Natural killer cell (primary cell): ENCODE measurements around the gene AHSG. TPM values are rescaled to one million over a fixed set of nuclear protein-coding genes. Genes with fewer than 3 reads are reported as not detected.

Experiments
- ATAC-seq, 3 donors: fragments of 150-1000 bp in 2 of 3; fragments of 200-7000 bp in 1 of 3; cut with Tn5 transposase; 1 replicate in 1 of 3; 2 replicates in 2 of 3; pipeline ENCODE4 v1.10.0; 2021; ENCODE audit warnings: mild to moderate bottlenecking in 2 of 3, moderate library complexity in 2 of 3
- DNase-seq, 2 donors: peaks; one replicate each; pipeline versions ENCODE4 v3.0.0 to v3.0.0-alpha.2; 2013 to 2021; ENCODE audit warnings: mixed read lengths in 1 of 2
- H3K27ac ChIP-seq: one replicate; pipeline ENCODE4 v1.5.1; 2013; ENCODE audit warnings: mild to moderate bottlenecking, low read length
- H3K27me3 ChIP-seq: one replicate; pipeline ENCODE4 v1.6.1; 2013; ENCODE audit warnings: low read length; ENCODE audit not compliant: control insufficient read depth, insufficient read depth
- H3K36me3 ChIP-seq: one replicate; pipeline ENCODE4 v1.6.1; 2013; ENCODE audit warnings: low read length; ENCODE audit not compliant: control insufficient read depth, insufficient read depth
- H3K4me1 ChIP-seq: one replicate; pipeline ENCODE4 v1.6.1; 2013; ENCODE audit warnings: low read length; ENCODE audit not compliant: control insufficient read depth, insufficient read depth
- H3K4me3 ChIP-seq: one replicate; pipeline ENCODE4 v1.5.1; 2013; ENCODE audit warnings: low read length
- H3K9me3 ChIP-seq: one replicate; pipeline ENCODE4 v1.6.1; 2013; ENCODE audit warnings: low read length; ENCODE audit not compliant: control insufficient read depth, insufficient read depth
- H3K27ac Mint-ChIP-seq, 2 donors: one replicate each; pipeline ENCODE4 v1.8.0; 2022; ENCODE audit warnings: mild to moderate bottlenecking in 2 of 2, mixed read lengths in 2 of 2, moderate library complexity in 1 of 2
- H3K27me3 Mint-ChIP-seq, 2 donors: one replicate each; pipeline ENCODE4 v1.8.0; 2022; ENCODE audit warnings: low read depth in 2 of 2, mixed read lengths in 2 of 2
- H3K36me3 Mint-ChIP-seq: one replicate; pipeline ENCODE4 v1.8.0; 2022; ENCODE audit warnings: mixed read lengths
- H3K4me1 Mint-ChIP-seq, 2 donors: one replicate each; pipeline ENCODE4 v1.8.0; 2022; ENCODE audit warnings: mixed read lengths in 2 of 2
- H3K4me3 Mint-ChIP-seq: one replicate; pipeline ENCODE4 v1.8.0; 2022; ENCODE audit warnings: mild to moderate bottlenecking, moderate library complexity, mixed read lengths
- H3K9me3 Mint-ChIP-seq, 2 donors: one replicate each; pipeline ENCODE4 v1.8.0; 2022; ENCODE audit warnings: mixed read lengths in 2 of 2
- WGBS: methylation state at CpG from one replicate; pipeline ENCODE4 v1.1.7; 2013; ENCODE audit warnings: missing lambda C conversion rate; ENCODE audit not compliant: insufficient coverage; 5-methylcytosine and 5-hydroxymethylcytosine counted together
- intact Hi-C: fragments of 100-400 bp; cut with micrococcal nuclease; formaldehyde crosslinking; loops from one replicate; pipeline ENCODE4 v1.14.2; 2022
- total RNA-seq, 4 donors: library from RNA; stranded (reverse); fragments of 120-200 nt in 1 of 4; gene quantifications; one replicate each; pipeline versions ENCODE4 v1.2.3 to v1.2.4, GENCODE V29; 2013 to 2022
- TF ChIP-seq, protein P1 (sequence below): fragments of 200-600 bp; IDR thresholded peaks from one replicate; pipeline ENCODE4 v1.8.0; 2022; ENCODE audit warnings: antibody characterized with exemption

The AHSG gene
- total RNA-seq, 3 donors from 2014 or later (not counting 1 experiment from before 2014, with no cell fraction given): not detected

DNA sequence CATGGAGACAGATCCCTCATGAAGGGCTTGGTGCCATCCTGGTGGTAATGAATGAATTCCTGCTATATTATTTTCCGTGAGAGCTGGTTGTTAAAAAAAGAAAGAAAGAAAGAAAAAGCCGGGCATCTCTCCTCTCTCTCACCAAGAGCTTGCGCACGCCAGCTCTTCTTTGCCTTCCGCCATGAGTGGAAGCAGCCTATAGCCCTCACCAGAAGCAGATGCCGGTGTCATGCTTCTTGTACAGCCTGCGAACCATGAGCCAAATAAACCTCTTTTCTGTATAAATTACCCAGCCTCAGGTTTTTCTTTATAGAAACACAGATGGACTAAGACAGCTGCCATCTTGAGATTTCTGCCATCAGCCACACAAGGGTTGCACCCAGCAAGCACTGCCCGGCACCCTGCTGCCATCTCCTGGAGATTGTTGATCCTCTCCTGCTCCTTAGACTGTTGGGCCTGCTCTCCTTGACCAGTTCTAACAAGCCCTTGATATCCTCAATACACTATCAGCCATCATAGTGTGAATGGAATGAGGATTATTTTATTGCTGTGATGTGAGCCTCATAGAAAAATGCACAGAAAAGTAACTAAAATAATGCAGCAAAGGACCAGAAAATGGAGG is 3.5 kb upstream of the AHSG start:
- Mint-ChIP-seq H3K36me3 (no peaks in the 10 kb centered on the region), H3K27me3 (peaks cover 13 to 36% of the 10 kb centered on the region in 2 donors)

DNA sequence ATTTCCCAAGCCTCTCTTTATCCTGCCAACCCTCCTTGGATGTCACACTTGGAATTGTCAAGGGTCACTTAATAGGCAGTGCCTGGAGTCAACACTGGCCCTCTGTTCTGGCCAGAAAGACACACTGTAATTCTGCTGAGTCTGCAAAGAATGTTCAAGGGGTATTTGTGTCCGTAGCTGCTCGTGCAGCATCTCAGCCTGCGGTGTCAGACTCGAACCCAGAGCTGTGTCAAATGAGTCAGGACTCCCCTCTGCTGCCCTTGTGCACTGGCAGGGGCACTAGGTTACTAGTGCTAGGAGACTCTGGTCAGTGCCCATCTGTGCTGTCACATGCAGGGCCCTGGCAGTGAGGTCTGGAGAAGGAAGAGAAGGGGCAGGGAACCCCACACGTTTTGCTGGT is 795 bp upstream of the AHSG start:
- no peaks in the 10 kb centered on the region for H3K36me3 ChIP-seq
- no peak overlapping the region for H3K4me3 ChIP-seq
- TF ChIP-seq, protein P1, sequence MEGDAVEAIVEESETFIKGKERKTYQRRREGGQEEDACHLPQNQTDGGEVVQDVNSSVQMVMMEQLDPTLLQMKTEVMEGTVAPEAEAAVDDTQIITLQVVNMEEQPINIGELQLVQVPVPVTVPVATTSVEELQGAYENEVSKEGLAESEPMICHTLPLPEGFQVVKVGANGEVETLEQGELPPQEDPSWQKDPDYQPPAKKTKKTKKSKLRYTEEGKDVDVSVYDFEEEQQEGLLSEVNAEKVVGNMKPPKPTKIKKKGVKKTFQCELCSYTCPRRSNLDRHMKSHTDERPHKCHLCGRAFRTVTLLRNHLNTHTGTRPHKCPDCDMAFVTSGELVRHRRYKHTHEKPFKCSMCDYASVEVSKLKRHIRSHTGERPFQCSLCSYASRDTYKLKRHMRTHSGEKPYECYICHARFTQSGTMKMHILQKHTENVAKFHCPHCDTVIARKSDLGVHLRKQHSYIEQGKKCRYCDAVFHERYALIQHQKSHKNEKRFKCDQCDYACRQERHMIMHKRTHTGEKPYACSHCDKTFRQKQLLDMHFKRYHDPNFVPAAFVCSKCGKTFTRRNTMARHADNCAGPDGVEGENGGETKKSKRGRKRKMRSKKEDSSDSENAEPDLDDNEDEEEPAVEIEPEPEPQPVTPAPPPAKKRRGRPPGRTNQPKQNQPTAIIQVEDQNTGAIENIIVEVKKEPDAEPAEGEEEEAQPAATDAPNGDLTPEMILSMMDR: no peak
- H3K27me3 ChIP-seq: peaks cover 13% of the 10 kb centered on the region
- Mint-ChIP-seq H3K9me3 (no peaks in the 10 kb centered on the region), H3K27me3 (peaks cover 25 to 40% of the 10 kb centered on the region in 2 donors), H3K36me3 (no peaks in the 10 kb centered on the region), H3K4me1 (peaks cover 10 to 13% of the 10 kb centered on the region in 2 donors), H3K27ac (no peak overlapping the region), H3K4me3 (no peak overlapping the region)
- no peaks in the 10 kb centered on the region for H3K9me3 ChIP-seq
- H3K27ac ChIP-seq: no peak overlapping the region
- intact Hi-C loops: no loop called here
- DNase-seq (no peak), ATAC-seq (no peak)
- 82% methylated on average over 5 of the region's 5 CpGs for WGBS
- peaks cover 12% of the 10 kb centered on the region for H3K4me1 ChIP-seq

More for the DNA sequence above, 3.5 kb upstream of the AHSG start:
- Histone ChIP-seq H3K27ac (no peak overlapping the region), H3K4me1 (peaks cover under 1% of the 10 kb centered on the region), H3K36me3 (no peaks in the 10 kb centered on the region), H3K9me3 (no peaks in the 10 kb centered on the region), H3K27me3 (peaks cover 8% of the 10 kb centered on the region), H3K4me3 (no peak overlapping the region)
- intact Hi-C loops: no loop called here
- ATAC-seq (no peak), DNase-seq (no peak)
- Mint-ChIP-seq H3K9me3 (no peaks in the 10 kb centered on the region), H3K27ac (no peak overlapping the region), H3K4me3 (no peak overlapping the region), H3K4me1 (peaks cover 0 to 3% of the 10 kb centered on the region in 2 donors)
- 89% methylated on average over 7 of the region's 8 CpGs for WGBS
- TF ChIP-seq, protein P1: no peak

DNA sequence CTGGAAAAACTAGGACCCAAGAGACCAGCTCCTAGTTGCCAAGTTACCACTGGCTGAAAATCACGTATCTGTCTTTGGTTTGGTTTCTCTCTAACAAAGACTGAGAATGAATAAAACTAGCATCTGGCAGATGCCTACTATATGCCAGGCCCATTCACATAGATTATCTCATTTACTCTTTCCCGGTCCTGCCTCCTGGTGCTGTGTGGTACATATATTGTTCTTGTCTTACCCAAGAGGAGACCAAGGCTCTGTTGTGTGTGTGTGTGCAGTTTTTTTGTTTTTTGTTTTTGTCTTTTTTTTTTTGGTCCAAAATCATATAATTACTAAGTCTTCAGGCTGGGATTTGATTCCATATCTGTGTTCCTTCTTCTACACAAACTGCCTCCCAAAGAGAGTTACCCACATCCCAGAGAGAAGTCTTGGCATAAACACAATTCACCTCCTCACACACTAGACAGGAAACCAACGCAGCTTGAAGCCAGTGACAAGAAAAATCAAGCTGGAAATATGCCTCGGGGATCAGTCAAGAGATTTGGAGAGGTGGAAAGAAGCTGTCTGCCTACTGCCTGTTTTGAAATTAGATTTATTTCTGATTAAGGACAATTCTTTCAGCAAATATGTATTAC is 891 bp downstream of the AHSG start:
- TF ChIP-seq, protein P1: no peak
- Mint-ChIP-seq H3K36me3 (no peaks in the 10 kb centered on the region), H3K4me1 (peaks cover 13 to 18% of the 10 kb centered on the region in 2 donors), H3K27ac (no peak overlapping the region), H3K9me3 (no peaks in the 10 kb centered on the region), H3K27me3 (peaks cover 41 to 57% of the 10 kb centered on the region in 2 donors), H3K4me3 (no peak overlapping the region)
- Histone ChIP-seq H3K27me3 (peaks cover 18% of the 10 kb centered on the region), H3K27ac (no peak overlapping the region), H3K4me1 (peaks cover 17% of the 10 kb centered on the region), H3K4me3 (no peak overlapping the region), H3K36me3 (no peaks in the 10 kb centered on the region), H3K9me3 (no peaks in the 10 kb centered on the region)
- ATAC-seq: no peak
- intact Hi-C loops: no loop called here
- WGBS: 29% methylated on average over 3 of the region's 4 CpGs
- no peak for DNase-seq
